Activated T-cell treated with anti-CD3 and anti-CD28 coated beads for 4 hours (primary cell): Measurements from ENCODE around the gene IQCK.
"Not testable (repeated sequence)": the region's sequence is repeated elsewhere in the genome, so short reads cannot be mapped to it uniquely, and the experiment has no call there.

Source experiments
- DNase-seq: peaks from one replicate; pipeline ENCODE4 v3.0.0-alpha.2; 2020

Gene IQCK

DNA sequence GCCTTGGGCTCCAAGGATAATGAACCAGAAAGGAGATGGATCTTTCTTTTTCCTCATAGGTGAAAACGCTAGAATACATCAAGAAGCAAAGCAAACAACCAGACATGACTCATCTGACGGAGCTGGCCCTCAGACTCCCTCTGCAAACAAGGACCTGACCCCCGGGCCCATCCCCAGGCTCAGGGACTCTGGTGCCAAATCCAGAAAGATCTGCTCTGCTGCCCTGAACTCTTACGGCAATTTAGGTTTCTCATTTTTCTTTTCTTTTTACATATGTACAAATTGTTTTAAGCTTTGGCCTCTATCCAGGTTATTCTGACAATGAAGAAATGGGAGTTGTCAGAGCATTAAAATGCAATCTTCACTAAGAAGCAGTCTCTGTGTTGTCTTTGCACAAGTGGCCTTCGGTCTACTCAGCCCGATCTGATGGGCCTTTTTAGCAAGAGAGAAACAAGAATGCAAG, 17.7 kb upstream of the IQCK start:
- no peak for DNase-seq

DNA sequence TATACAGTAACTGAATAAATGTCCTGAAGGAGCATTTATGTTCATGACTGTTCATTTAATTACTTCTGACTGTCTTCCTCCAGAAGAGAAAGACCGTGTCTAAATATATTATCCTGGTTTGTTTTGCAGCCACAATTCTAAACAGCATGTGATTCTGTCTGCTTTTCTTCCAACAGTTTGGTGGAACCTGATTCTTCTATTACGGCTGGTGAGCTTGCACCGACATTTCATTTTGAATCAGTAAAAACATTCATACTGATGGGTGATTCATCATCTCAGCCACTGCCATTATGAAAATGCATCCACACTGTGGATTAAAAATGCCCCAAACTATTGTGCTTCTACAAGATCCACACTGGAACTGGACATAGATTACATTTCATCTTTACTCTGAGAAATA, 17.0 kb upstream of the IQCK start:
- no peak for DNase-seq

DNA sequence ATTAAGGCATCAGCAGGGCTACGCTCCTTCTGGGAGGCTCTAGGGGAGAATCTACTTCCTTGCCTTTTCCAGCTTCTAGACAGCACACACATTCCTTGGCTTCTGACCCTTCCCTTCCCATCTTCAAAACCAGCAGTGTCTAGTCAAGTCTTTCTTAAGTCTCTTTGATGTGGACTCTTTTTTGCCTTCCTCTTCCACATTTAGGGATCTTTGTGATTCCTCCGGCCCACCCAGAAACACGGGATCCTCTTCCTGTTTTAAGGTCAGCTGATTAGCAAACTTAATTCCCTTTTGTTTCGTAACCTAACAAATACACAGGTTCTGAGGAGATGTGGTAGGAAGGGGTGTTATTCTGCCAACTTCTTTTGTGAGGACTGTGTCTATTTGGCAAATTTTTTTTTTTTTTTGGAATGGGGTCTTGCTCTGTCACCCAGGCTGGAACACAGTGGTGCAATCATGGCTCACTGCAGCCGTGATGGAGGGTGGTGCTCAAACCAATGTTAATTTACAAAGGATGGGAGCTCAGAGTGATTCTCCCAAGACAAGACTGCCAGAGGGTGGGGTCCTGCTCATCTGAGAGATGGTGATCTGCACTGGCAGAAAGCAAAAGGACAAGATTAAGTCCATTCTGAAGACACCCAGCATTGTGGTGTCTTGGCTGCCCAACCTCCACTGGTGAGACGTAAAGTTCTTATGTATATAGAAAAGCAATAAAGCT, 14.7 kb upstream of the IQCK start:
- DNase-seq = no peak

DNA sequence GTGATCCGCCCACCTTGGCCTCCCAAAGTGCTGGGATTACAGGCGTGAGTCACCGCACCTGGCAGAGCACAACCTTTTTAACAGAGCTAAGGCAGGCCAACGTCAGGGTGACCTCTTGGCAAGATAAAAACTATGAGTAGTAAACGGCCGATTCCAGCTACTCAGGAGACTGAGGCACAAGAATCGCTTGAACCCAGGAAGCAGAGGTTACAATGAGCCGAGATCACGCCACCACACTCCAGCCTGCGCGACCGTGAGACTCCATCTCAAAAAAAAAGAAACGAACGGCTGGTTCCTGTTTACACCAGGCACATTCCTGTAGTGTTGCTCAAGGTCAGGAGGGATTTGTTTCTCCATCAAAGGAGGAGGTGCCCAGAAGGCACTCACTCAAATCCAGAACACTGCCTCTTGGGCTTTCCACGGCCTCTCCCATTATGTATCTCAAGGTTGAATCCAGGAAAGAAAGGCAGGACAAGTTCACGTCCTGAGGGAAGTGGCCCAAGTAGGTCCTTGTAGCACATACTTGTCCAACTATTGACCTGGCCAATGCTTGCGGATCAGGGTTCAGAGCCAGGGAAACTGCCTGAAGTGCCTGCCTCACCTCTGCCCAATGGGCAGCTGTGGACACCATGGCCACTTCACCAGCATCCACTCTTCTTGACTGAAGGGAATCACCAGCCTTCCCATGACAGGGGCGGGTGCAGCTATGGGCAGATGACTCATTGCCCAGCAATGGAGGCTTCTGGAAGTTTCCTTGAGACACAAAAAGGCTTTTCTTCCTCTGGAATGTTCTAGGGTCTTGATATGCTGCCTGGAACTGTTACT, 13.5 kb upstream of the IQCK start:
- DNase-seq = no peak

DNA sequence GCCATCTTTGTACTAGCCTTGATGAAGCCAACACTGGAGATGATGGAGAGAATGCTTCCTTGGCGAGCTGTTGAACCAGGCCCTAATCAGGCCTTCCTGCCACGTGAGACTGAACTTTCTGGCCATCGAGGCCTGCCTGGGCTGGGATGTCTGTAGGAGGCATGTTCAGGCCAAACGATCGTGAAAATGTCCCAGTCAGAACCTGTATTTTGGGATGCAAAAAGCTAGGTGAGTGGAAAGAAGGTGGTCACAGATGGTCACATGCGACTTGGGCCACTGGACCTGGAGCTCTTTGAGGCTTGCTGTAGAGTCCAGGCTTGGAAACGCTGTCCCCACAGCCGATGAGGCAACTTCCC, 12.9 kb upstream of the IQCK start:
- DNase-seq = no peak

DNA sequence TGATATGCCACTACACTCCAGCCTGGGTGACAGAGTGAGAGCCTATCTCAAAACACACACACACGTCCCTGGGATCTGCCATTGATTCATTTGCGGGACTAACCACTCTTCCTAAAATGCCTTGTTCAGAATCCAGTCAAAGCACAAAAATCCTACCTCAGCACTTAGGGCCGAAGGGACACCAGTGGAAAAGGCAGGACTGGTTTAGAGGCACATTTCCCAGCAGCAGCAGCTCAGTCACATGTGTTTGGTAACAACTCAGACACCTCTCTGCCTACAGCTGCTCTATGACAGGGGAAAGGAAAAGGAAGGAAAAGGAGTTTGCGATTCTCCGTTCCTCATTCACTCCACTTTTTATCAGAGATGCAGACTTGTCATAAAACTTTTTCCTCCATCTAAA, 12.2 kb upstream of the IQCK start:
- DNase-seq = no peak

DNA sequence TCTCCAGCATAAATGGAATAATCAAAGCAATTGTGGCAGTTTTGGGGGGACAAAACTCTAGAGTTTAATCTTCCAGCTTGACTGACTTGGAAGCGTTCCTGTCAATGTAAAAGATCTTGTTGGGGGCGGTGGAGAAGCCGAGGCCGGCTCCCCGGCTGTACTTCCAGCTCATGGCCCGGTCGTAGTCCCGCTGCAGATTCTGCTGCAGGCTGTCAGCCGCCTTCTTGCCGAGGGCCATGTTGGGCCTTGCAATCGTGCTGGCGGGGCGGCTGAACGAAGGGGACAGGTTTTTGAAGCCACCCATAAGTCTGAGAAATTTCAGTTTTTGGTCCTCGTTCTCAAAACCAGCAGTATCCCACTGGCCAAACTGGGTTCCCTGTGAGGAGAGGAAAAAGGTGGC, 11.2 kb upstream of the IQCK start:
- no peak for DNase-seq

GRCh38 chr16:19707569-19708295, 10.3 kb upstream of the IQCK start:
- DNase-seq = no peak

DNA sequence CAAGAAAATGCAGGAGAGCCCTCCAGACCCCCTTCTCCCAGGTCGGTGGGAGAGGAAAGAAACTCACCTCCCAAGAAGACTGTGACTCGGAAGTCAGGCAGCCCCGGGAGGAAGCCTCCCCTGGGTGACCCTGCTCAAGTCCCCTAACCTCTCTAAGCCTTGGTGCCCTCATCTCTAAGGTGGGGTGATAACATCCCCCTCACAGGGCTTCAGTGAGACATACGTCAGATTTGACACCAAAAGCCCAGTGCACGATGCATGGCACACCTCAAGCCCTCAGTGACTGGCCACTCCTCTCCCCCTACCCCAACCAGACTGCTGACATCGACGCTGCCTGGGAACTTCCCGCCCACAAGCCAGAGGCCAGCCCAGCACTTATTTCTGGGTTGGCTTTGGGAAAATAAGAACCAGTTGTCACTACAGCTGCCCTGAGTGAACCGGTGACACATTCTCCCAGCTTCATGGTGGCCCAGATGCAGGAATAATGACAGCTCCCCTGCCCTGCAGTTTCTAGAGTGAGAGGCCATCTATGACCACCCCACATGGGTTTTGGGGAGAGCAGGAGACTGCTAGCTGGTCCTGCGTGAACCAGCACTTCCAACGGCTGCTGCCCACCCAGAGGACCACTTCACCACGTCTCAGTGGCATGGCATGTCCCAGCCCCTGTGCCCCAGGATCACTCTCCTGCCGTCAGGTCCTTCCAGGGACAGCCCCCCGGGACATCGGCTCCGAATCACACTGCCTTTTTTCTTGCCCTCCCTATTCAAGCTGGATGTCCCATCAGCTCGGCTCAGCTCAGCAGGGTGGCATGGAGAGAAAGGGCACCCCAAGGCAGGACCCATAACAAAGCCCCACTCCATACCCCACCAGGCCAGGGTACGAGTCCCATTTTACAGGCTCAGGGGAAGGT, 9.5 kb upstream of the IQCK start:
- no peak for DNase-seq

GRCh38 chr16:19709381-19710136, 8.5 kb upstream of the IQCK start:
- DNase-seq = no peak

DNA sequence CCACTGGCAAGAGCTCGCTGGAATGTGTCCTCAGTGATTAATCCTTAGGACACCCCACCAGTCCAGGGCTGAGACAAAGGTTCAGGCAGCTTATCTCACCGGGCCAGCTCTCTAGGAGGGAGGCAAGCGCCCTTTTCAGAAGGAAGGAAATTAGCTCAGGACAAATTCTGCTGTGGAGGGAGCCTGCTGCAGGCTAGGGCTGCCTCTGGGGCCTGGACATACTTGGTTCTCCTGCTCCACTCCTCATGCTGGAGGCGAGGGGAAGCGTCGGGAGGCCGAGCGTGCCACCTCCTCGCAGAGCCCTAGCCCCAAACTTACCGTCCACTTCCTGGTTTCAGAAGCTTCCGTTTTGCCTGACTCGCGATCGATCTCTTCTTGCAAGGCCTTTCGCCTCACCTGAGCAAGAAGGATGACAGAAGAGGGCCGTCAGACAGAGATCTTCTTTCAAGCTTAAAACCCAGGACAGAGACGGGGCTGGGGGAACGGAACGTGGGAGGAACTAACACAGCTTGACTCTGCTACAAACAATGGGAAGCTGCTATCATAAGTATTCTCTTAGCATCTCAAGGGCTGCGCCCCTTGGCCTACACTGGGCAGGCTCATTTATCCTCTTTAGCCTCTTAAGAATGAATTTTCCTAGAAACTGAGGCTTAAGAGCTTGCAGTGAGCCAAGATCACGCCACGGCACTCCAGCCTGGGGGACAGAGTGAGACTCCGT, 7.7 kb upstream of the IQCK start:
- no peak for DNase-seq

DNA sequence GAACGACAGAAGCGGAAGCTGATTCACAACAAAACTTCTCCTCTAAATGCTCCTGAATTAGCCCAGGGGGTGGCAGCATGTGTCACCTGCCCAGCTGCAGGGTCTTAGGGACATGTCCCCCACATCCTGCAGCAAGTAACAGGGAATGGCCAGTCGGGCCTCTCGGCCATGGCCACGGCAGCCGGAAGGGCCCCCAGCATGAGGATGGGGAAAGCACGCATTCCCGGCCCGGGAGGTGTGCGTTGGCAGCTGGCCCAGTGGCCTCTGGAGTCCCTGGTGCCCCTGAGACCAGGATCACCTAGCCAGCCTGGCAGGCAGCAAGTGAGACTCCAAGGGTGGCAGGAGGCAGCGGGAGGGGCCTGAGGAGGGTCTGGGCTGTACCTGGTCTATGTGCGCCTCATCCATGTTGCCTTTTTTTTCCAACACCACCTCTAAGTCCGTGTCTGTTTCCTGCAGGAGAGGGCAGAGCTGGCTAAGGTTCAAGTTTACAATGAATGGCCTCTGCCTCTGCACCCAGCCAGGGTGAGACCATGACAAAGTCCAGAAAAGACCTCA, 7.0 kb upstream of the IQCK start:
- DNase-seq = no peak

GRCh38 chr16:19711643-19712042, 6.4 kb upstream of the IQCK start:
- DNase-seq = no peak

GRCh38 chr16:19712418-19713058, 5.5 kb upstream of the IQCK start:
- DNase-seq = no peak

DNA sequence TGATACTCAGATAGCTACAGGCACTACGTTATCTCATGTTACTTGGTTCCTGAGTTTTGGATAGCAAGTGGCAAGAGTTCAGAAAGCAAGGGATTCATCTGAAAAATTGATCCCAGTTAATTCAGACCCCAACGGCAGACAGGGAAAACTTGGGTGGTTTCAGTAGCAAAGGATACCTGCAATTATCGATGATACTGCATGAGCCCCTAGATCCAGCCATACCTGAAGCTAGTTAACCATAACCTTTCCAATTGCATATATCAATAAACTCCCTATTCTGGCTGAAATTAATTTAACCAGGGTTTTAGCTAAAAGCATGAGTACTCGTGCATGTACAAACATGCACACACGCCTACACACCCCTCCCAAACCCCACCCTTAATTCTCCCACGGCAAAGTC, 4.4 kb upstream of the IQCK start:
- no peak for DNase-seq

DNA sequence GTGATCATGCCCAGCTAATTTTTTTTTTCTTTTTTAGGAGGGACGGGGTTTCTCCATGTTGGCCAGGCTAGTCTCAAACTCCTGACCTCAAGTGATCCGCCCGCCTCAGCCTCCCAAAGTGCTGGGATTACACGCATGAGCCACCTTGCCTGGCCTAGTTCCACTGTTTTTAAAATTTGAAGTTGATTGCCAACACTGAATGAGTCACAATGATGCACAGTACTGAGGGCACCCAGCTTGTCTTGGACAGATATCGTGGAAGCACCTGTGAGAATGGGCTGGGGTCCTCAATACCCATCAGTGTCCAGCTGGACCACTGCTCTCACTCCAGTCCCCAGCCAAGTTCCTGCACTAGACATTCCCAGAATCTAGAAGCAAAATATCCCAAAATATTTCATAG, 2.5 kb upstream of the IQCK start:
- DNase-seq = no peak

GRCh38 chr16:19716183-19716582, 1.9 kb upstream of the IQCK start:
- no peak for DNase-seq

DNA sequence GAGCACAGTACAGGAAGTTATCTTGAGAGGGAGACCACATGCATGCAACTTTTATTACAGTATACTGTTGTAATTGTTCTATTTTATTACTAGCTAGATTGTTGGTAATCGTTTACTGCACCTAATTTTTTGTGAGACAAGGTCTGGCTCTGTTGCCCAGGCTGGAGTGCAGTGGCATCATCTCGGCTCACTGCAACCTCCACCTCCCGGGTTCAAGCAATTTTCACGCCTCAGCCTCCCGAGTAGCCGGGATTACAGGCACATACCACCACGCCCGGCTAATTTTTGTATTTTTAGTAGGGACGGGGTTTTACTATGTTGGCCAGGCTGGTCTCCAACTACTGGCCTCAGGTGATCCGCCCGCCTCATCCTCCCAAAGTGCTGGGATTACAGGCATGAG, 1.3 kb upstream of the IQCK start:
- not testable (repeated sequence) for DNase-seq

- no peak for DNase-seq
Observed at GRCh38 chr16:19717314-19717713, 757 bp upstream of the IQCK start.

- no peak for DNase-seq
Observed at GRCh38 chr16:19718624-19718965, 524 bp downstream of the IQCK start.
